Left renal pelvis (tissue), 4 donors: ENCODE results near the gene RRH. TPM values are rescaled to one million over a fixed set of nuclear protein-coding genes. Genes with fewer than 3 reads are reported as not detected.
A peak's percentile ranks its signal among the peaks of the same experiment; 100 is the strongest.
"Not testable (repeated sequence)": the region's sequence is repeated elsewhere in the genome, so short reads cannot be mapped to it uniquely, and the experiment has no call there.

ENCODE experiments used
- DNase-seq, 4 donors: peaks; one replicate each; pipeline ENCODE4 v3.0.0-alpha.2; 2013; ENCODE audit warnings: low read depth in 4 of 4, low spot score in 3 of 4
- polyA plus RNA-seq, 4 donors: library from polyadenylated mRNA; unstranded; fragments of 120-200 nt; gene quantifications; one replicate each; pipeline ENCODE4 v1.2.1, GENCODE V29; 2013; ENCODE audit not compliant: insufficient read length in 4 of 4

The RRH gene
- polyA plus RNA-seq, result under 1 TPM; 0.18 to 0.69 (median 0.45) TPM

- no peak for DNase-seq
Observed at GRCh38 chr4:109827672-109828071, at the start of gene RRH. Gene RRH, plus strand, starts transcription at chr4:109827972. Its CDS starts 56 bp downstream, at chr4:109828028.

- not testable (repeated sequence) for DNase-seq
Observed at GRCh38 chr4:109782092-109782491, 45.7 kb upstream of the RRH start.

- no peak for DNase-seq
Observed at GRCh38 chr4:109786846-109787245, 40.9 kb upstream of the RRH start.

- no peak for DNase-seq
Observed at GRCh38 chr4:109787807-109788206, 40.0 kb upstream of the RRH start.

GRCh38 chr4:109795059-109795458 is 32.7 kb upstream of the RRH start:
- no peak for DNase-seq

- no peak for DNase-seq
Observed at GRCh38 chr4:109798866-109799265, 28.9 kb upstream of the RRH start.

- DNase-seq, result no peak
Observed at GRCh38 chr4:109801099-109801789, 26.5 kb upstream of the RRH start.

- peak in 2 of 4 donors; percentile 50 to 51 for DNase-seq
Observed at GRCh38 chr4:109801895-109802319, 25.9 kb upstream of the RRH start, which contains the start of gene CFI. Gene CFI, minus strand, starts transcription at chr4:109801999. Its CDS starts 28 bp downstream, at chr4:109801971.

GRCh38 chr4:109803924-109804571 is 23.7 kb upstream of the RRH start:
- no peak for DNase-seq

GRCh38 chr4:109809655-109810054 is 18.1 kb upstream of the RRH start:
- no peak for DNase-seq

- DNase-seq, result no peak
Observed at GRCh38 chr4:109810552-109811387, 17.0 kb upstream of the RRH start.

- no peak for DNase-seq
Observed at GRCh38 chr4:109811707-109812106, 16.1 kb upstream of the RRH start.

- peak; percentile 85 to 90 (median 88) for DNase-seq
Observed at GRCh38 chr4:109815151-109816081, 12.4 kb upstream of the RRH start, which contains the start of gene GAR1. Gene GAR1, plus strand, starts transcription at chr4:109815762. Its CDS starts 403 bp downstream, at chr4:109816165.

GRCh38 chr4:109816082-109816442 is 11.7 kb upstream of the RRH start:
- DNase-seq, result no peak

- DNase-seq, result no peak
Observed at GRCh38 chr4:109816894-109817293, 10.9 kb upstream of the RRH start.

GRCh38 chr4:109818268-109818667 is 9.5 kb upstream of the RRH start:
- DNase-seq, result no peak

GRCh38 chr4:109820563-109820962 is 7.2 kb upstream of the RRH start:
- DNase-seq, result no peak

GRCh38 chr4:109821185-109821584 is 6.6 kb upstream of the RRH start:
- DNase-seq, result no peak

- DNase-seq, result no peak
Observed at GRCh38 chr4:109826719-109827118, 1.1 kb upstream of the RRH start.

- DNase-seq, result no peak
Observed at GRCh38 chr4:109833756-109834155, 6.0 kb downstream of the RRH start.
